Endodermal cell (in vitro differentiated cells): ENCODE data around the gene PRELID3B. TPM values are rescaled to one million over a fixed set of nuclear protein-coding genes. Genes with fewer than 3 reads are reported as not detected.
A peak's percentile ranks its signal among the peaks of the same experiment; 100 is the strongest.

ENCODE experiments used
- DNase-seq: peaks from one replicate; pipeline ENCODE4 v3.0.0-alpha.2; 2017
- H3K27ac ChIP-seq: 2 replicates; pipeline ENCODE4 v1.5.1; 2013; ENCODE audit warnings: mild to moderate bottlenecking, low read depth, low read length, moderate library complexity
- H3K27me3 ChIP-seq: 2 replicates; pipeline ENCODE4 v1.6.1; 2013; ENCODE audit warnings: mild to moderate bottlenecking, low read length, moderate library complexity; ENCODE audit not compliant: insufficient read depth, control insufficient read depth, poor library complexity, severe bottlenecking
- H3K36me3 ChIP-seq: 2 replicates; pipeline ENCODE4 v1.7.0; 2013; ENCODE audit warnings: mild to moderate bottlenecking, low read length, moderate library complexity; ENCODE audit not compliant: control insufficient read depth, insufficient read depth
- H3K4me1 ChIP-seq: one replicate; pipeline ENCODE4 v1.7.0; 2013; ENCODE audit warnings: low read length; ENCODE audit not compliant: control insufficient read depth, insufficient read depth
- H3K4me3 ChIP-seq: 2 replicates; pipeline ENCODE4 v1.5.1; 2013; ENCODE audit warnings: mild to moderate bottlenecking, low read length, moderate library complexity
- H3K9ac ChIP-seq: 2 replicates; pipeline ENCODE4 v1.6.1; 2013; ENCODE audit warnings: mild to moderate bottlenecking, low read length, moderate library complexity; ENCODE audit not compliant: poor library complexity, severe bottlenecking; ENCODE audit errors: extremely low read depth
- H3K9me3 ChIP-seq: 2 replicates; pipeline ENCODE4 v1.6.1; 2013; ENCODE audit warnings: mild to moderate bottlenecking, low read length, moderate library complexity; ENCODE audit not compliant: control insufficient read depth
- H3K27ac Mint-ChIP-seq: 2 replicates; pipeline ENCODE4 v1.8.0; 2020; ENCODE audit warnings: mixed read lengths
- H3K27me3 Mint-ChIP-seq: 2 replicates; pipeline ENCODE4 v1.8.0; 2021; ENCODE audit warnings: mild to moderate bottlenecking, mixed read lengths; ENCODE audit not compliant: insufficient read depth
- H3K36me3 Mint-ChIP-seq: 2 replicates; pipeline ENCODE4 v1.8.0; 2020; ENCODE audit warnings: low read depth, mixed read lengths
- H3K4me1 Mint-ChIP-seq: 2 replicates; pipeline ENCODE4 v1.8.0; 2020; ENCODE audit warnings: mixed read lengths
- H3K4me3 Mint-ChIP-seq: 2 replicates; pipeline ENCODE4 v1.8.0; 2020; ENCODE audit warnings: mild to moderate bottlenecking, moderate library complexity, mixed read lengths
- H3K9me3 Mint-ChIP-seq: 2 replicates; pipeline ENCODE4 v1.8.0; 2020; ENCODE audit warnings: mild to moderate bottlenecking, mixed read lengths
- CTCF ChIP-seq: fragments of 200-600 bp; sonication (generic); conservative IDR thresholded peaks from 2 replicates; pipeline ENCODE4 v1.5.0; 2021; ENCODE audit warnings: antibody characterized with exemption, mild to moderate bottlenecking
- WGBS, 2 experiments: methylation state at CpG; one replicate each; pipeline versions ENCODE4 v1.1.5 to v1.1.7; 2013; ENCODE audit warnings: missing lambda C conversion rate in 2 of 2, mixed read lengths in 1 of 2; ENCODE audit not compliant: insufficient coverage in 1 of 2, insufficient read length in 1 of 2; 5-methylcytosine and 5-hydroxymethylcytosine counted together
- total RNA-seq, 2 donors: library from RNA; stranded (reverse); fragmentation: NEBNext Ultra II Directional in 1 of 2; extraction: Animal tissue kit (Norgen Biotek cat#: 25700) in 1 of 2; gene quantifications; 2 replicates in 1 of 2; 3 replicates in 1 of 2; pipeline ENCODE4 v1.2.1, GENCODE V29; 2021

The PRELID3B gene
- total RNA-seq, 2 donors from 2014 or later: 48.6 to 50.8 TPM

GRCh38 chr20:59032023-59032712, 10.4 kb downstream of the PRELID3B start, which contains the start of gene ATP5F1E:
Gene ATP5F1E, minus strand, starts transcription at chr20:59032335. Its CDS starts 84 bp downstream, at chr20:59032251.
- no peak for TF ChIP-seq CTCF
- no peaks in the 10 kb centered on the region for H3K27me3 ChIP-seq
- peaks cover 64% of the 10 kb centered on the region for H3K36me3 ChIP-seq
- H3K9me3 Mint-ChIP-seq: no peaks in the 10 kb centered on the region
- H3K27ac ChIP-seq: peak within 1 kb of the TSS; percentile 84
- H3K27ac Mint-ChIP-seq: peak within 1 kb of the TSS; percentile 93
- peak; percentile 98 for DNase-seq
- H3K9ac ChIP-seq: peak within 1 kb of the TSS; percentile 76
- peaks cover 28% of the 10 kb centered on the region for H3K4me1 Mint-ChIP-seq
- peak within 1 kb of the TSS; percentile 84 for H3K4me3 Mint-ChIP-seq
- no peaks in the 10 kb centered on the region for H3K9me3 ChIP-seq
- 0% methylated on average over 14 to 86 of the region's 86 CpGs for WGBS, 2 experiments
- peaks cover 61% of the 10 kb centered on the region for H3K36me3 Mint-ChIP-seq
- H3K4me1 ChIP-seq: peaks cover 7% of the 10 kb centered on the region
- H3K27me3 Mint-ChIP-seq: peaks cover 35% of the 10 kb centered on the region
- peak within 1 kb of the TSS; percentile 89 for H3K4me3 ChIP-seq

- TF ChIP-seq CTCF: no peak
- H3K27me3 Mint-ChIP-seq: peaks cover 40% of the 10 kb centered on the region
- H3K4me3 Mint-ChIP-seq: peak overlapping the region; percentile 84
- peaks cover 64% of the 10 kb centered on the region for H3K36me3 ChIP-seq
- peak overlapping the region; percentile 84 for H3K27ac ChIP-seq
- H3K9me3 Mint-ChIP-seq: no peaks in the 10 kb centered on the region
- peak overlapping the region; percentile 76 for H3K9ac ChIP-seq
- H3K27ac Mint-ChIP-seq: no peak overlapping the region
- DNase-seq: no peak
- peaks cover 61% of the 10 kb centered on the region for H3K36me3 Mint-ChIP-seq
- peak overlapping the region; percentile 89 for H3K4me3 ChIP-seq
- peaks cover 30% of the 10 kb centered on the region for H3K4me1 Mint-ChIP-seq
- 28 to 29% methylated on average over 11 to 13 of the region's 13 CpGs for WGBS, 2 experiments
- peaks cover 7% of the 10 kb centered on the region for H3K4me1 ChIP-seq
- H3K9me3 ChIP-seq: no peaks in the 10 kb centered on the region
- no peaks in the 10 kb centered on the region for H3K27me3 ChIP-seq
These were observed 11.0 kb downstream of the PRELID3B start for GRCh38 chr20:59031564-59032022.

GRCh38 chr20:59030911-59031563, 11.5 kb downstream of the PRELID3B start:
- H3K4me3 Mint-ChIP-seq: peak overlapping the region; percentile 84
- TF ChIP-seq CTCF: no peak
- H3K36me3 Mint-ChIP-seq: peaks cover 62% of the 10 kb centered on the region
- Histone ChIP-seq H3K9ac (peak overlapping the region; percentile 76), H3K4me1 (peaks cover 7% of the 10 kb centered on the region), H3K27ac (no peak overlapping the region), H3K27me3 (no peaks in the 10 kb centered on the region), H3K4me3 (peak overlapping the region; percentile 89), H3K36me3 (peaks cover 64% of the 10 kb centered on the region), H3K9me3 (no peaks in the 10 kb centered on the region)
- H3K27me3 Mint-ChIP-seq: peaks cover 46% of the 10 kb centered on the region
- 71 to 87% methylated on average over 3 to 7 of the region's 7 CpGs for WGBS, 2 experiments
- no peak for DNase-seq
- H3K4me1 Mint-ChIP-seq: peaks cover 30% of the 10 kb centered on the region
- no peak overlapping the region for H3K27ac Mint-ChIP-seq
- H3K9me3 Mint-ChIP-seq: no peaks in the 10 kb centered on the region
